WTC11 (cell line): ENCODE data around the gene COPZ1. TPM values are rescaled to one million over a fixed set of nuclear protein-coding genes. Genes with fewer than 3 reads are reported as not detected.
A peak's percentile ranks its signal among the peaks of the same experiment; 100 is the strongest.

Source experiments
- ATAC-seq: fragments of 200-7000 bp; cut with Tn5 transposase; 2 replicates; pipeline ENCODE4 v1.10.0; 2021; ENCODE audit warnings: mild to moderate bottlenecking, moderate library complexity
- CTCF ChIA-PET: fragments of 300-600 bp; sonication (Branson Sonifier 250); formaldehyde crosslinking; loops from one replicate; lab custom pipeline; 2021; ENCODE audit warnings: antibody characterized with exemption; lab: Charles Lee
- POLR2A ChIA-PET: fragments of 350-600 bp; sonication (Branson Sonifier 250); formaldehyde crosslinking; loops from one replicate; lab custom pipeline; 2021; ENCODE audit warnings: antibody characterized with exemption; lab: Charles Lee
- DNase-seq: peaks from one replicate; pipeline ENCODE4 v3.0.0; 2021; ENCODE audit warnings: low spot score
- H3K27ac Mint-ChIP-seq: 2 replicates; pipeline ENCODE4 v1.8.0; 2021; ENCODE audit warnings: mixed read lengths
- H3K27me3 Mint-ChIP-seq: 2 replicates; pipeline ENCODE4 v1.8.0; 2021; ENCODE audit warnings: low read depth, mild to moderate bottlenecking, moderate library complexity, mixed read lengths
- H3K36me3 Mint-ChIP-seq: 2 replicates; pipeline ENCODE4 v1.8.0; 2021; ENCODE audit warnings: mixed read lengths
- H3K4me1 Mint-ChIP-seq: 2 replicates; pipeline ENCODE4 v1.8.0; 2022; ENCODE audit warnings: mixed read lengths
- H3K4me3 Mint-ChIP-seq: 2 replicates; pipeline ENCODE4 v1.8.0; 2021; ENCODE audit warnings: mild to moderate bottlenecking, moderate library complexity, mixed read lengths
- H3K9me3 Mint-ChIP-seq: 2 replicates; pipeline ENCODE4 v1.8.0; 2021; ENCODE audit warnings: mixed read lengths
- AR ChIP-seq: fragments of 250-450 bp; sonication (Bioruptor Pico); IDR thresholded peaks from 2 replicates; pipeline ENCODE4 v1.9.0; 2021; ENCODE audit warnings: mild to moderate bottlenecking
- CBFB ChIP-seq: sonication (generic); formaldehyde crosslinking; IDR thresholded peaks from 2 replicates; pipeline ENCODE4 v1.8.1; 2022; ENCODE audit warnings: mild to moderate bottlenecking, low read depth, missing genetic modification reagents
- CREM ChIP-seq: sonication (generic); formaldehyde crosslinking; IDR thresholded peaks from 2 replicates; pipeline ENCODE4 v1.8.1; 2022; ENCODE audit warnings: mild to moderate bottlenecking, missing genetic modification reagents, moderate library complexity
- ESRRA ChIP-seq: sonication (generic); formaldehyde crosslinking; IDR thresholded peaks from 2 replicates; pipeline ENCODE4 v1.8.1; 2022; ENCODE audit warnings: mild to moderate bottlenecking, missing genetic modification reagents, borderline replicate concordance
- IRF1 ChIP-seq: sonication (generic); formaldehyde crosslinking; IDR thresholded peaks from 2 replicates; pipeline ENCODE4 v1.8.0; 2023; ENCODE audit warnings: missing genetic modification reagents
- JUN ChIP-seq: sonication (generic); formaldehyde crosslinking; IDR thresholded peaks from 2 replicates; pipeline ENCODE4 v1.8.0; 2023; ENCODE audit warnings: mild to moderate bottlenecking, missing genetic modification reagents
- MAX ChIP-seq: sonication (generic); formaldehyde crosslinking; IDR thresholded peaks from 2 replicates; pipeline ENCODE4 v1.8.0; 2022; ENCODE audit warnings: mild to moderate bottlenecking, missing genetic modification reagents
- NFATC4 ChIP-seq: fragments of 250-450 bp; sonication (Bioruptor Pico); IDR thresholded peaks from 2 replicates; pipeline ENCODE4 v1.9.0; 2021; ENCODE audit warnings: mild to moderate bottlenecking
- NFE2L1 ChIP-seq: sonication (generic); formaldehyde crosslinking; IDR thresholded peaks from 2 replicates; pipeline ENCODE4 v1.8.1; 2023; ENCODE audit warnings: missing genetic modification reagents
- PRRX2 ChIP-seq: fragments of 250-450 bp; sonication (Bioruptor Pico); IDR thresholded peaks from 2 replicates; pipeline ENCODE4 v1.8.0; 2021; ENCODE audit warnings: mild to moderate bottlenecking
- STAT6 ChIP-seq: sonication (generic); formaldehyde crosslinking; conservative IDR thresholded peaks from 2 replicates; pipeline ENCODE4 v1.8.1; 2023; ENCODE audit warnings: mild to moderate bottlenecking, low read depth, missing genetic modification reagents, moderate library complexity
- TCF7 ChIP-seq: sonication (generic); formaldehyde crosslinking; IDR thresholded peaks from 2 replicates; pipeline ENCODE4 v1.8.0; 2022; ENCODE audit warnings: mild to moderate bottlenecking, low read depth, missing genetic modification reagents, moderate library complexity
- USF2 ChIP-seq: sonication (generic); formaldehyde crosslinking; IDR thresholded peaks from 2 replicates; pipeline ENCODE4 v1.8.1; 2023; ENCODE audit warnings: mild to moderate bottlenecking, missing genetic modification reagents, moderate library complexity
- ZNF425 ChIP-seq: fragments of 250-450 bp; sonication (Bioruptor Pico); conservative IDR thresholded peaks from 2 replicates; pipeline ENCODE4 v1.9.0; 2021; ENCODE audit warnings: mild to moderate bottlenecking
- ZNF512 ChIP-seq: sonication (generic); formaldehyde crosslinking; IDR thresholded peaks from 2 replicates; pipeline ENCODE4 v1.8.1; 2022; ENCODE audit warnings: missing genetic modification reagents, borderline replicate concordance
- total RNA-seq: library from RNA; stranded (reverse); gene quantifications from 3 replicates; pipeline ENCODE4 v1.2.3, GENCODE V29; 2021

Gene COPZ1
- total RNA-seq, 1 experiment from 2014 or later: 98.2 TPM

- TF ChIP-seq IRF1 (CRISPR knock-in tag) (no peak), CBFB (no peak)
These were observed 27.1 kb downstream of the COPZ1 start (continued) for GRCh38 chr12:54352022-54352531.

- peaks cover 18% of the 10 kb centered on the region for H3K27me3 Mint-ChIP-seq
- ChIA-PET CTCF (interaction anchor here (0.8 to 4.3 kb wide), 23 partner anchors 8 to 152 kb away, joined by 3 to 61 read pairs (median 5); partner anchors contain the start of genes COPZ1 and HNRNPA1), POLR2A (interaction anchor here (0.6 to 1.7 kb wide), 7 partner anchors 14 to 58 kb away, joined by 3 to 8 read pairs (median 4); no protein-coding TSS in a partner anchor)
- H3K4me3 Mint-ChIP-seq: peak overlapping the region; percentile 87
- peak overlapping the region; percentile 92 for H3K27ac Mint-ChIP-seq
- DNase-seq: no peak
- peaks cover 22% of the 10 kb centered on the region for H3K36me3 Mint-ChIP-seq
- peaks cover 47% of the 10 kb centered on the region for H3K4me1 Mint-ChIP-seq
- ATAC-seq: no peak
- no peak for TF ChIP-seq AR (CRISPR knock-in tag)
- TF ChIP-seq TCF7 (CRISPR knock-in tag): no peak
- TF ChIP-seq STAT6 (CRISPR knock-in tag): no peak
- no peak for TF ChIP-seq ZNF512
- no peak for TF ChIP-seq NFE2L1 (CRISPR knock-in tag)
- TF ChIP-seq IRF1 (CRISPR knock-in tag): no peak
- no peak for TF ChIP-seq JUN (CRISPR knock-in tag)
- no peak for TF ChIP-seq ZNF425 (CRISPR knock-in tag)
- TF ChIP-seq MAX (CRISPR knock-in tag): no peak
- no peak for TF ChIP-seq PRRX2
- TF ChIP-seq NFATC4 (CRISPR knock-in tag): no peak
- TF ChIP-seq USF2: no peak
- TF ChIP-seq ESRRA (CRISPR knock-in tag): no peak
- no peak for TF ChIP-seq CREM (CRISPR knock-in tag)
- no peaks in the 10 kb centered on the region for H3K9me3 Mint-ChIP-seq
These were observed 28.3 kb downstream of the COPZ1 start for GRCh38 chr12:54352891-54353874.
